Fibroblast of lung (primary cell): ENCODE measurements around the gene MAGEF1. TPM values are rescaled to one million over a fixed set of nuclear protein-coding genes. Genes with fewer than 3 reads are reported as not detected.

ENCODE experiments used
- DNase-seq, 2 donors: peaks; one replicate each; pipeline versions ENCODE4 v3.0.0 to v3.0.0-alpha.2; 2010; ENCODE audit warnings: low read depth in 2 of 2
- H2AFZ ChIP-seq: 2 replicates; pipeline ENCODE4 v1.5.1; 2012; ENCODE audit warnings: low read length, control low read depth, inconsistent platforms
- H3K27ac ChIP-seq: 2 replicates; pipeline ENCODE4 v1.5.1; 2011; ENCODE audit warnings: low read length, control low read depth; ENCODE audit not compliant: insufficient read depth
- H3K27me3 ChIP-seq: 2 replicates; pipeline ENCODE4 v1.5.1; 2011; ENCODE audit warnings: mild to moderate bottlenecking, low read length; ENCODE audit not compliant: control insufficient read depth, insufficient read depth
- H3K36me3 ChIP-seq: 2 replicates; pipeline ENCODE4 v1.5.1; 2011; ENCODE audit warnings: low read length; ENCODE audit not compliant: control insufficient read depth, insufficient read depth
- H3K4me1 ChIP-seq: 2 replicates; pipeline ENCODE4 v1.5.1; 2011; ENCODE audit warnings: low read length; ENCODE audit not compliant: control insufficient read depth, insufficient read depth; ENCODE audit errors: extremely low read depth
- H3K4me2 ChIP-seq: 2 replicates; pipeline ENCODE4 v1.5.1; 2011; ENCODE audit warnings: low read length, control low read depth; ENCODE audit not compliant: insufficient read depth; ENCODE audit errors: extremely low read depth
- H3K4me3 ChIP-seq, 4 experiments: fragments of 200-600 bp in 1 of 4; sonication (generic) in 1 of 4; replicated peaks in 1 of 4; 2 replicates each; pipeline ENCODE4 v1.5.1; 2011 to 2016; ENCODE audit warnings: low read length in 4 of 4, low read depth in 3 of 4, mild to moderate bottlenecking in 3 of 4, control low read depth in 2 of 4, inconsistent platforms in 1 of 4, mixed read lengths in 1 of 4; ENCODE audit not compliant: insufficient read depth in 1 of 4; ENCODE audit errors: control extremely low read depth in 1 of 4
- H3K79me2 ChIP-seq: 2 replicates; pipeline ENCODE4 v1.5.1; 2012; ENCODE audit warnings: mild to moderate bottlenecking, low read length, inconsistent platforms; ENCODE audit not compliant: control insufficient read depth, insufficient read depth
- H3K9ac ChIP-seq: 2 replicates; pipeline ENCODE4 v1.5.1; 2011; ENCODE audit warnings: mild to moderate bottlenecking, low read length, control low read depth; ENCODE audit not compliant: insufficient read depth
- H3K9me3 ChIP-seq: 2 replicates; pipeline ENCODE4 v1.5.1; 2012; ENCODE audit warnings: low read depth, low read length; ENCODE audit not compliant: control insufficient read depth, insufficient read depth
- H4K20me1 ChIP-seq: 2 replicates; pipeline ENCODE4 v1.5.1; 2011; ENCODE audit warnings: low read length; ENCODE audit not compliant: control insufficient read depth, insufficient read depth; ENCODE audit errors: extremely low read depth
- EZH2 ChIP-seq: IDR thresholded peaks from 2 replicates; pipeline ENCODE4 v1.5.1; 2012; ENCODE audit warnings: low read length, control low read depth, mild to moderate bottlenecking; ENCODE audit errors: missing control alignments
- polyA plus RNA-seq, 2 donors: library from polyadenylated mRNA; depleted of rRNA in 1 of 2; stranded (reverse) in 1 of 2; unstranded in 1 of 2; fragments of >200 nt; gene quantifications; 2 replicates each; pipeline ENCODE4 v1.2.1, GENCODE V29; 2011 to 2012; ENCODE audit warnings: missing spikeins in 1 of 2
- total RNA-seq: library from RNA; depleted of rRNA; stranded (reverse); fragments of >200 nt; gene quantifications from 2 replicates; pipeline ENCODE4 v1.2.1, GENCODE V29; 2014
- TF ChIP-seq, protein P1 (sequence below), 2 donors: IDR thresholded peaks in 1 of 2; conservative IDR thresholded peaks in 1 of 2; 1 replicate in 1 of 2; 2 replicates in 1 of 2; pipeline ENCODE4 v1.5.1; 2011 to 2012; ENCODE audit warnings: low read length in 2 of 2, control low read depth in 1 of 2, inconsistent platforms in 1 of 2, low read depth in 1 of 2, mild to moderate bottlenecking in 1 of 2

Gene MAGEF1
- total and polyA plus RNA-seq, 2 donors (not counting 1 experiment from before 2014, with no cell fraction given), result 21.5 to 22.6 TPM

GRCh38 chr3:184700759-184701158, 11.1 kb downstream of the MAGEF1 start:
- H3K4me2 ChIP-seq, result no peak overlapping the region
- no peaks in the 10 kb centered on the region for H3K4me1 ChIP-seq
- no peak overlapping the region for H2AFZ ChIP-seq
- TF ChIP-seq, protein P1, sequence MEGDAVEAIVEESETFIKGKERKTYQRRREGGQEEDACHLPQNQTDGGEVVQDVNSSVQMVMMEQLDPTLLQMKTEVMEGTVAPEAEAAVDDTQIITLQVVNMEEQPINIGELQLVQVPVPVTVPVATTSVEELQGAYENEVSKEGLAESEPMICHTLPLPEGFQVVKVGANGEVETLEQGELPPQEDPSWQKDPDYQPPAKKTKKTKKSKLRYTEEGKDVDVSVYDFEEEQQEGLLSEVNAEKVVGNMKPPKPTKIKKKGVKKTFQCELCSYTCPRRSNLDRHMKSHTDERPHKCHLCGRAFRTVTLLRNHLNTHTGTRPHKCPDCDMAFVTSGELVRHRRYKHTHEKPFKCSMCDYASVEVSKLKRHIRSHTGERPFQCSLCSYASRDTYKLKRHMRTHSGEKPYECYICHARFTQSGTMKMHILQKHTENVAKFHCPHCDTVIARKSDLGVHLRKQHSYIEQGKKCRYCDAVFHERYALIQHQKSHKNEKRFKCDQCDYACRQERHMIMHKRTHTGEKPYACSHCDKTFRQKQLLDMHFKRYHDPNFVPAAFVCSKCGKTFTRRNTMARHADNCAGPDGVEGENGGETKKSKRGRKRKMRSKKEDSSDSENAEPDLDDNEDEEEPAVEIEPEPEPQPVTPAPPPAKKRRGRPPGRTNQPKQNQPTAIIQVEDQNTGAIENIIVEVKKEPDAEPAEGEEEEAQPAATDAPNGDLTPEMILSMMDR (conservative IDR thresholded peaks at IDR 0.05 in 1 of 2, IDR thresholded peaks at IDR 0.05 in 1 of 2; ENCODE audit: low read depth in 1 of 2, low read length in 2 of 2), result no peak
- TF ChIP-seq EZH2, result no peak
- H3K9ac ChIP-seq, result no peak overlapping the region
- no peaks in the 10 kb centered on the region for H3K27me3 ChIP-seq
- H4K20me1 ChIP-seq, result no peaks in the 10 kb centered on the region
- H3K9me3 ChIP-seq, result no peaks in the 10 kb centered on the region
- DNase-seq, result no peak
- no peaks in the 10 kb centered on the region for H3K79me2 ChIP-seq
- no peaks in the 10 kb centered on the region for H3K36me3 ChIP-seq
- H3K27ac ChIP-seq, result no peak overlapping the region
- H3K4me3 ChIP-seq, result no peak overlapping the region

- Histone ChIP-seq H3K4me1 (no peaks in the 10 kb centered on the region), H4K20me1 (no peaks in the 10 kb centered on the region), H3K36me3 (no peaks in the 10 kb centered on the region), H3K4me3 (no peak overlapping the region), H3K9me3 (no peaks in the 10 kb centered on the region), H3K4me2 (no peak overlapping the region), H3K79me2 (no peaks in the 10 kb centered on the region), H3K27ac (no peak overlapping the region), H3K9ac (no peak overlapping the region), H2AFZ (no peak overlapping the region), H3K27me3 (peaks cover 3% of the 10 kb centered on the region)
- TF ChIP-seq, protein P1 (conservative IDR thresholded peaks at IDR 0.05 in 1 of 2, IDR thresholded peaks at IDR 0.05 in 1 of 2; ENCODE audit: low read depth in 1 of 2, low read length in 2 of 2), result no peak
- TF ChIP-seq EZH2, result no peak
- no peak for DNase-seq
Observed at GRCh38 chr3:184697845-184698244, 14.0 kb downstream of the MAGEF1 start.

GRCh38 chr3:184696697-184697096, 15.2 kb downstream of the MAGEF1 start:
- DNase-seq, result peak in 1 of 2 donors; percentile 28
- no peak overlapping the region for H3K4me2 ChIP-seq
- TF ChIP-seq EZH2, result no peak
- TF ChIP-seq, protein P1 (conservative IDR thresholded peaks at IDR 0.05 in 1 of 2, IDR thresholded peaks at IDR 0.05 in 1 of 2; ENCODE audit: low read depth in 1 of 2, low read length in 2 of 2), result no peak
- peaks cover 3% of the 10 kb centered on the region for H3K27me3 ChIP-seq
- no peak overlapping the region for H3K4me3 ChIP-seq
- H3K9ac ChIP-seq, result no peak overlapping the region
- H3K27ac ChIP-seq, result no peak overlapping the region
- no peaks in the 10 kb centered on the region for H3K9me3 ChIP-seq
- no peak overlapping the region for H2AFZ ChIP-seq
- H3K36me3 ChIP-seq, result no peaks in the 10 kb centered on the region
- H4K20me1 ChIP-seq, result no peaks in the 10 kb centered on the region
- no peaks in the 10 kb centered on the region for H3K4me1 ChIP-seq
- H3K79me2 ChIP-seq, result no peaks in the 10 kb centered on the region
